ENCODE measurements around the gene WDCP. TPM values are rescaled to one million over a fixed set of nuclear protein-coding genes. Genes with fewer than 3 reads are reported as not detected.

Gene WDCP
- total RNA-seq, 2 donors from 2014 or later: 14.9 to 17.7 TPM

GRCh38 chr2:24024996-24025663, 22.1 kb downstream of the WDCP start:
- Mint-ChIP-seq H3K27me3 (ENCODE audit: low read depth) (no peaks in the 10 kb centered on the region), H3K4me1 (ENCODE audit: low read depth) (no peaks in the 10 kb centered on the region), H3K4me3 (no peak overlapping the region), H3K36me3 (ENCODE audit: insufficient read depth in 2 of 2) (peaks cover 0 to 4% of the 10 kb centered on the region in 2 donors), H3K27ac (no peak overlapping the region), H3K9me3 (no peaks in the 10 kb centered on the region)
- DNase-seq (no peak), ATAC-seq (replicated peaks in 1 of 2) (no peak)

- DNase-seq: no peak
- no peaks in the 10 kb centered on the region for H3K9me3 Mint-ChIP-seq
- no peak overlapping the region for H3K27ac Mint-ChIP-seq
- no peak overlapping the region for H3K4me3 Mint-ChIP-seq
- ATAC-seq (replicated peaks in 1 of 2): no peak
- no peaks in the 10 kb centered on the region for H3K36me3 Mint-ChIP-seq (ENCODE audit: insufficient read depth in 2 of 2)
- no peaks in the 10 kb centered on the region for H3K4me1 Mint-ChIP-seq (ENCODE audit: low read depth)
- H3K27me3 Mint-ChIP-seq (ENCODE audit: low read depth): no peaks in the 10 kb centered on the region
These were observed 23.2 kb downstream of the WDCP start for GRCh38 chr2:24024018-24024417.

- no peaks in the 10 kb centered on the region for H3K4me1 Mint-ChIP-seq (ENCODE audit: low read depth)
- H3K27ac Mint-ChIP-seq: no peak overlapping the region
- no peaks in the 10 kb centered on the region for H3K36me3 Mint-ChIP-seq (ENCODE audit: insufficient read depth in 2 of 2)
- no peaks in the 10 kb centered on the region for H3K27me3 Mint-ChIP-seq (ENCODE audit: low read depth)
- DNase-seq (no peak), ATAC-seq (replicated peaks in 1 of 2) (no peak)
- no peak overlapping the region for H3K4me3 Mint-ChIP-seq
- H3K9me3 Mint-ChIP-seq: no peaks in the 10 kb centered on the region
These were observed 24.1 kb downstream of the WDCP start for GRCh38 chr2:24022975-24023575.

- DNase-seq (no peak), ATAC-seq (replicated peaks in 1 of 2) (no peak)
- H3K9me3 Mint-ChIP-seq: no peaks in the 10 kb centered on the region
- H3K4me1 Mint-ChIP-seq (ENCODE audit: low read depth): no peaks in the 10 kb centered on the region
- no peak overlapping the region for H3K4me3 Mint-ChIP-seq
- H3K36me3 Mint-ChIP-seq (ENCODE audit: insufficient read depth in 2 of 2): no peaks in the 10 kb centered on the region
- H3K27ac Mint-ChIP-seq: no peak overlapping the region
- no peaks in the 10 kb centered on the region for H3K27me3 Mint-ChIP-seq (ENCODE audit: low read depth)
These were observed 24.7 kb downstream of the WDCP start for GRCh38 chr2:24022324-24022974.

GRCh38 chr2:24021122-24021998, 25.8 kb downstream of the WDCP start:
- ATAC-seq (replicated peaks in 1 of 2) (peak; percentile 65 to 67), DNase-seq (peak; percentile 33 to 51)
- Mint-ChIP-seq H3K9me3 (no peaks in the 10 kb centered on the region), H3K36me3 (ENCODE audit: insufficient read depth in 2 of 2) (no peaks in the 10 kb centered on the region), H3K27me3 (ENCODE audit: low read depth) (no peaks in the 10 kb centered on the region), H3K27ac (no peak overlapping the region), H3K4me1 (ENCODE audit: low read depth) (no peaks in the 10 kb centered on the region), H3K4me3 (no peak overlapping the region)

GRCh38 chr2:24020244-24020643, 26.9 kb downstream of the WDCP start:
- no peaks in the 10 kb centered on the region for H3K4me1 Mint-ChIP-seq (ENCODE audit: low read depth)
- H3K27me3 Mint-ChIP-seq (ENCODE audit: low read depth): no peaks in the 10 kb centered on the region
- no peak overlapping the region for H3K27ac Mint-ChIP-seq
- H3K36me3 Mint-ChIP-seq (ENCODE audit: insufficient read depth in 2 of 2): no peaks in the 10 kb centered on the region
- no peaks in the 10 kb centered on the region for H3K9me3 Mint-ChIP-seq
- DNase-seq (no peak), ATAC-seq (replicated peaks in 1 of 2) (no peak)
- H3K4me3 Mint-ChIP-seq: no peak overlapping the region

DNA sequence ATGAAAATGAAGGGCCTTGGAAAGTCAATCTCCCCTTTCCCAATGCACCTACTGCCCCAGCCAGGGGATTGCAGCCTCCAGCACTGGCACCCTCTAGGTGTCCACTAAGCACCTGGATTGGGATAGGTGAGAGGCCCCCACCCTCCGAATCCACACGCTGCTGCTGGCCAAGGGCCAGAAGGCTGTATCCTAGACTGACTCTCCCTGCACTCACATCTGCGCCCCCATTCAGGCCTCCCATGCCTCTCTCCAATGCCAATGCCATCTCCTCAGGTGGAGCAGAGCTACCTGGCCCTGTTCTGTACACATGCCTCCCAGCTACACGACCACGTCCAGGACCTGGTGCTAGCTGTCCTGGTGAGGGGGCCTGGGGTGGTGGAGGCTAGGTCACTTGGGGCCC, 27.5 kb downstream of the WDCP start:
- Mint-ChIP-seq H3K27ac (no peak overlapping the region), H3K4me1 (ENCODE audit: low read depth) (no peaks in the 10 kb centered on the region), H3K9me3 (no peaks in the 10 kb centered on the region), H3K36me3 (ENCODE audit: insufficient read depth in 2 of 2) (no peaks in the 10 kb centered on the region), H3K4me3 (no peak overlapping the region), H3K27me3 (ENCODE audit: low read depth) (no peaks in the 10 kb centered on the region)
- no peak for ATAC-seq (replicated peaks in 1 of 2)
- no peak for DNase-seq

DNA sequence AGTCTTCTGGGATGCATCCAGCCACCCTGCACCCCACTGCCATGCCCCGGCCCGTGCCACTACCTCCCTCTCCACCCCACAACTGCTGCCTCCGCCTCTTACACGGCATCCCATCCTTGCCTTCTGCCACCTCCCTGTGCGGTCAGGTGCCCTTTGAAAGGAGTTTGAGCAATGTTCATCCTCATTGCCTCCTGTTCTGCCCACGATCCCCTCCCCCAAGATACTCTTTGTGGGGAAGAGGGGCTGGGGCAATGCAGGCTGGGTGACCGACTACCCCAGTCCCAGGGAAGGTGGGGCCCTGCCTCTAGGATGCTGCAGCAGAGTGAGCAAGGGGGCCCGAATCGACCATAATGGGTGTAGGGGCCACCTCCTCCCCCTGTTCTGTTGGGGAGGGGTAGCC, 28.9 kb downstream of the WDCP start:
- no peak overlapping the region for H3K4me3 Mint-ChIP-seq
- no peaks in the 10 kb centered on the region for H3K9me3 Mint-ChIP-seq
- ATAC-seq (replicated peaks in 1 of 2): no peak
- H3K36me3 Mint-ChIP-seq (ENCODE audit: insufficient read depth in 2 of 2): no peaks in the 10 kb centered on the region
- no peak for DNase-seq
- H3K4me1 Mint-ChIP-seq (ENCODE audit: low read depth): no peaks in the 10 kb centered on the region
- H3K27ac Mint-ChIP-seq: no peak overlapping the region
- H3K27me3 Mint-ChIP-seq (ENCODE audit: low read depth): no peaks in the 10 kb centered on the region

GRCh38 chr2:24017711-24018110, 29.5 kb downstream of the WDCP start:
- H3K4me3 Mint-ChIP-seq: no peak overlapping the region
- no peak overlapping the region for H3K27ac Mint-ChIP-seq
- DNase-seq (no peak), ATAC-seq (replicated peaks in 1 of 2) (no peak)
- H3K36me3 Mint-ChIP-seq (ENCODE audit: insufficient read depth in 2 of 2): no peaks in the 10 kb centered on the region
- no peaks in the 10 kb centered on the region for H3K9me3 Mint-ChIP-seq
- peaks cover 1% of the 10 kb centered on the region for H3K27me3 Mint-ChIP-seq (ENCODE audit: low read depth)
- no peaks in the 10 kb centered on the region for H3K4me1 Mint-ChIP-seq (ENCODE audit: low read depth)

DNA sequence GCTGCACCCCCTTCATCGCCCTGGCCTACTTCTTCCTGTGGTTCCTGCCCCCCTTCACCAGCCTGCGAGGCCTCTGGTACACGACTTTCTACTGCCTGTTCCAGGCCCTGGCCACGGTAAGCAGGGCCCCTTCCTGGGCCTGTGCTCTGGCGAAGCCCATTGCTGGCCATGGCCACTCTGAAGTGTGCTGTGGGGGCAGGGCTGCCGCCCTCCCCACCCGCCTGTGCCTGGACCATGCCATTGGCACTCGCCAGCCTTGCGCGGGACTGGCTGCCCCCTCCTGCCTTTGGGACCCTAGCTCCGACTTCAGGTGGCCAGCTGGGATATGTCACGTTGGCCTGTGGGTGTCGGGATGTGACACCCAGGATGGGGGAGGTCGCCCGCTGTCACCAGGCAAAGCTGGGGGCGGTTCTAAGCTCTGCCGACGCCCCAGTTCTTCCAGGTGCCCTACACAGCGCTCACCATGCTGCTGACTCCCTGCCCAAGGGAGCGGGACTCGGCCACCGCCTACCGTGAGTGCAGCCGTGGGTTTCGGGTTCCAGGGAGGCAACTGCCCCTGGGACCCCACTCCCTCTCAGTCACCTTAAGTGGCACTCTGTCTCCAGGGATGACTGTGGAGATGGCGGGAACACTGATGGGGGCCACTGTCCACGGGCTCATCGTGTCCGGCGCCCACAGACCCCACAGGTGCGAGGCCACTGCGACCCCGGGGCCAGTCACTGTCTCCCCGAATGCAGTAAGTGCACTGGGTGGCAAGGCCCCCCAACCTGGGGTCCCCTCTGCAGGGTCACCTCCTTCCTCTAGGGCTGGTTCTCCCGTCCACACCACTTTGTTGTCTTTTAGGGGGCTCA, 30.1 kb downstream of the WDCP start:
- Mint-ChIP-seq H3K27me3 (ENCODE audit: low read depth) (peaks cover 7% of the 10 kb centered on the region), H3K27ac (no peak overlapping the region), H3K9me3 (no peaks in the 10 kb centered on the region), H3K4me1 (ENCODE audit: low read depth) (no peaks in the 10 kb centered on the region), H3K36me3 (ENCODE audit: insufficient read depth in 2 of 2) (no peaks in the 10 kb centered on the region), H3K4me3 (no peak overlapping the region)
- no peak for ATAC-seq (replicated peaks in 1 of 2)
- DNase-seq: no peak

- Mint-ChIP-seq H3K27ac (no peak overlapping the region), H3K4me3 (no peak overlapping the region), H3K4me1 (ENCODE audit: low read depth) (no peaks in the 10 kb centered on the region), H3K9me3 (no peaks in the 10 kb centered on the region), H3K36me3 (ENCODE audit: insufficient read depth in 2 of 2) (no peaks in the 10 kb centered on the region), H3K27me3 (ENCODE audit: low read depth) (peaks cover 15% of the 10 kb centered on the region)
- no peak for DNase-seq
- ATAC-seq (replicated peaks in 1 of 2): no peak
These were observed 30.8 kb downstream of the WDCP start for GRCh38 chr2:24016376-24016761.

DNA sequence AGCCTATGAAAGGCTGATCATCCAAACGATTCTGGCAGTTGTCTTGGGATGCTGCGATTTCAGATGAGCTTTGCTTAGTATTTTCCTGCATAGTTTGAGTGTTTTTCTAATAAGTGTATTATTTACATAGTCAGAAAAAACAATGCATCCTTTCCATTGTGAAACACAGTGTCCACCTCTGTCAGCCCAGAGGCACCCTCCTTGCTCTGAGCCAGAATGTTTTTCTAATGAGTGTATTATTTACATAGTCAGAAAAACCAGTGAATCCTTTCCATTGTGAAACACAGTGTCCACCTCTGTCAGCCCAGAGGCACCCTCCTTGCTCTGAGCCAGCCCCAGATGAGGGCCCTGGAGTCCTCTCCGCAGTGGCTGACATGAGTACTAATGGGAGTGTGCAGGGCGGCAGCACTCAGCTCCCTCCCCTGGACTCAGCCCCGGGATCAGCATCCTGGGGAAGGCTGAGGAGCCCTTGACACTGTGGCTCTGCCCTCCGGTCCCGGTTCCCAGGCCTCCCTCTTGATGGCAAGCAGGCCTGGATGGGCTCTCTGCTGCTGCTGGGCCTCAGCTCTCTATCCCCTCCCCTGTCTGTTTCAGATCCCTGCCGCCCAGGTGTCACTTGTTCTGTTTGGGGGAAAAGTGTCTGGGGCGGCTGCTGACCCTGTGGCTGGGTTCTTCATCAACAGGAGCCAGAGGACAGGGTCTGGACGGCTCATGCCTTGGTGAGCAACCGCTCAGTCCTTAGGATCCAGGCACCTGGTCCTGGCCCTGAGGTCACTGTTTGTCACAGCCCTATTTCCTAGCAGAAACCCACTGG, 31.4 kb downstream of the WDCP start:
- ATAC-seq (replicated peaks in 1 of 2): no peak

More for the DNA sequence above, 31.4 kb downstream of the WDCP start:
- Mint-ChIP-seq H3K27me3 (ENCODE audit: low read depth) (peaks cover 21% of the 10 kb centered on the region), H3K36me3 (ENCODE audit: insufficient read depth in 2 of 2) (no peaks in the 10 kb centered on the region), H3K9me3 (no peaks in the 10 kb centered on the region), H3K4me1 (ENCODE audit: low read depth) (no peaks in the 10 kb centered on the region), H3K4me3 (no peak overlapping the region), H3K27ac (no peak overlapping the region)
- DNase-seq: no peak
